GM23338 (cell line): ENCODE measurements around the gene SH3BP2.

Experiments
- CREB1 ChIP-seq: fragments of 250-450 bp; sonication (Bioruptor Pico); IDR thresholded peaks from 2 replicates; pipeline ENCODE4 v1.5.0; 2020; ENCODE audit warnings: low read depth, mild to moderate bottlenecking, moderate library complexity
- EZH2 ChIP-seq: fragments of 200-600 bp; sonication (generic); IDR thresholded peaks from one replicate; pipeline ENCODE4 v1.8.0; 2017; ENCODE audit warnings: antibody characterized with exemption, mild to moderate bottlenecking, low read depth; ENCODE audit not compliant: unreplicated experiment
- EZH2phosphoT487 ChIP-seq: fragments of 200-600 bp; sonication (generic); IDR thresholded peaks from one replicate; pipeline ENCODE4 v1.8.1; 2018; ENCODE audit warnings: antibody characterized with exemption; ENCODE audit not compliant: unreplicated experiment
- NANOG ChIP-seq: IDR thresholded peaks from 2 replicates; pipeline ENCODE4 v1.6.1; 2016; ENCODE audit warnings: antibody characterized with exemption, borderline replicate concordance
- POLR2AphosphoS5 ChIP-seq: IDR thresholded peaks from 2 replicates; pipeline ENCODE4 v1.6.1; 2016; ENCODE audit warnings: antibody characterized with exemption, low read depth
- ZNF331 ChIP-seq: fragments of 250-450 bp; sonication (Bioruptor Pico); IDR thresholded peaks from 2 replicates; pipeline ENCODE4 v1.5.0; 2020; ENCODE audit warnings: low read depth, mild to moderate bottlenecking, moderate library complexity
- TF ChIP-seq, protein P1 (sequence below), 2 experiments: fragments of 200-600 bp in 1 of 2; sonication (generic) in 1 of 2; conservative IDR thresholded peaks; 2 replicates each; pipeline versions ENCODE4 v1.5.1 to v1.6.1; 2016 to 2017; ENCODE audit warnings: antibody characterized with exemption in 2 of 2, low read depth in 2 of 2, mild to moderate bottlenecking in 2 of 2, moderate library complexity in 1 of 2
- TF ChIP-seq, protein P2 (sequence below): IDR thresholded peaks from one replicate; pipeline ENCODE4 v1.6.1; 2018; ENCODE audit warnings: antibody characterized with exemption; ENCODE audit not compliant: unreplicated experiment
- TF ChIP-seq, protein P3 (sequence below): IDR thresholded peaks from 2 replicates; pipeline ENCODE4 v1.6.1; 2016; ENCODE audit warnings: antibody characterized with exemption

DNA sequence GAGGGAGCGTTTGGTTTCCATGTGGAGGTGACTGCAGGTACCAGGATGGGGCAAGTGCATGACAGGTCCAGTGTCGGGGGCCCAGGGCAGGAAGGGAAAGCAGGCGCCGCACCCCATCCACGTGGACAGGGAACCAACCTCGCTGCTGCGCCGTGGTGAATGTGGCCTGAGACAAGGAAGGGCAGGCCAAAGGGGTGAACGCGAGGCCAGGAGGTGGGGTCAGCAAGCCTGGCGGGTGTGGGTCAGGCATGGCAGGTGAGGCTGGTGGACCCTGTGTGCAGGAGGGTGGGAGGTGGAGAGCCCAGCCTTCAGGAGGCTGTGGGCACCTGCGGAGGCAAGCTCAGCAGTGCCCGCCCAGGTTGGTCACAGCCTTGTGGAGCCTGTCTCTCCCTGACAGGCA, 14.7 kb downstream of the SH3BP2 start:
- TF ChIP-seq POLR2AphosphoS5 (no peak), EZH2phosphoT487 (no peak), EZH2 (no peak), CREB1 (CRISPR knock-in tag) (no peak), NANOG (no peak), ZNF331 (CRISPR knock-in tag) (no peak)
- TF ChIP-seq, protein P1, sequence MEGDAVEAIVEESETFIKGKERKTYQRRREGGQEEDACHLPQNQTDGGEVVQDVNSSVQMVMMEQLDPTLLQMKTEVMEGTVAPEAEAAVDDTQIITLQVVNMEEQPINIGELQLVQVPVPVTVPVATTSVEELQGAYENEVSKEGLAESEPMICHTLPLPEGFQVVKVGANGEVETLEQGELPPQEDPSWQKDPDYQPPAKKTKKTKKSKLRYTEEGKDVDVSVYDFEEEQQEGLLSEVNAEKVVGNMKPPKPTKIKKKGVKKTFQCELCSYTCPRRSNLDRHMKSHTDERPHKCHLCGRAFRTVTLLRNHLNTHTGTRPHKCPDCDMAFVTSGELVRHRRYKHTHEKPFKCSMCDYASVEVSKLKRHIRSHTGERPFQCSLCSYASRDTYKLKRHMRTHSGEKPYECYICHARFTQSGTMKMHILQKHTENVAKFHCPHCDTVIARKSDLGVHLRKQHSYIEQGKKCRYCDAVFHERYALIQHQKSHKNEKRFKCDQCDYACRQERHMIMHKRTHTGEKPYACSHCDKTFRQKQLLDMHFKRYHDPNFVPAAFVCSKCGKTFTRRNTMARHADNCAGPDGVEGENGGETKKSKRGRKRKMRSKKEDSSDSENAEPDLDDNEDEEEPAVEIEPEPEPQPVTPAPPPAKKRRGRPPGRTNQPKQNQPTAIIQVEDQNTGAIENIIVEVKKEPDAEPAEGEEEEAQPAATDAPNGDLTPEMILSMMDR (conservative IDR thresholded peaks at IDR 0.05; ENCODE audit: low read depth in 2 of 2) = no peak
- TF ChIP-seq, protein P2, sequence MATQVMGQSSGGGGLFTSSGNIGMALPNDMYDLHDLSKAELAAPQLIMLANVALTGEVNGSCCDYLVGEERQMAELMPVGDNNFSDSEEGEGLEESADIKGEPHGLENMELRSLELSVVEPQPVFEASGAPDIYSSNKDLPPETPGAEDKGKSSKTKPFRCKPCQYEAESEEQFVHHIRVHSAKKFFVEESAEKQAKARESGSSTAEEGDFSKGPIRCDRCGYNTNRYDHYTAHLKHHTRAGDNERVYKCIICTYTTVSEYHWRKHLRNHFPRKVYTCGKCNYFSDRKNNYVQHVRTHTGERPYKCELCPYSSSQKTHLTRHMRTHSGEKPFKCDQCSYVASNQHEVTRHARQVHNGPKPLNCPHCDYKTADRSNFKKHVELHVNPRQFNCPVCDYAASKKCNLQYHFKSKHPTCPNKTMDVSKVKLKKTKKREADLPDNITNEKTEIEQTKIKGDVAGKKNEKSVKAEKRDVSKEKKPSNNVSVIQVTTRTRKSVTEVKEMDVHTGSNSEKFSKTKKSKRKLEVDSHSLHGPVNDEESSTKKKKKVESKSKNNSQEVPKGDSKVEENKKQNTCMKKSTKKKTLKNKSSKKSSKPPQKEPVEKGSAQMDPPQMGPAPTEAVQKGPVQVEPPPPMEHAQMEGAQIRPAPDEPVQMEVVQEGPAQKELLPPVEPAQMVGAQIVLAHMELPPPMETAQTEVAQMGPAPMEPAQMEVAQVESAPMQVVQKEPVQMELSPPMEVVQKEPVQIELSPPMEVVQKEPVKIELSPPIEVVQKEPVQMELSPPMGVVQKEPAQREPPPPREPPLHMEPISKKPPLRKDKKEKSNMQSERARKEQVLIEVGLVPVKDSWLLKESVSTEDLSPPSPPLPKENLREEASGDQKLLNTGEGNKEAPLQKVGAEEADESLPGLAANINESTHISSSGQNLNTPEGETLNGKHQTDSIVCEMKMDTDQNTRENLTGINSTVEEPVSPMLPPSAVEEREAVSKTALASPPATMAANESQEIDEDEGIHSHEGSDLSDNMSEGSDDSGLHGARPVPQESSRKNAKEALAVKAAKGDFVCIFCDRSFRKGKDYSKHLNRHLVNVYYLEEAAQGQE = no peak
- TF ChIP-seq, protein P3, sequence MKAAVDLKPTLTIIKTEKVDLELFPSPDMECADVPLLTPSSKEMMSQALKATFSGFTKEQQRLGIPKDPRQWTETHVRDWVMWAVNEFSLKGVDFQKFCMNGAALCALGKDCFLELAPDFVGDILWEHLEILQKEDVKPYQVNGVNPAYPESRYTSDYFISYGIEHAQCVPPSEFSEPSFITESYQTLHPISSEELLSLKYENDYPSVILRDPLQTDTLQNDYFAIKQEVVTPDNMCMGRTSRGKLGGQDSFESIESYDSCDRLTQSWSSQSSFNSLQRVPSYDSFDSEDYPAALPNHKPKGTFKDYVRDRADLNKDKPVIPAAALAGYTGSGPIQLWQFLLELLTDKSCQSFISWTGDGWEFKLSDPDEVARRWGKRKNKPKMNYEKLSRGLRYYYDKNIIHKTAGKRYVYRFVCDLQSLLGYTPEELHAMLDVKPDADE = no peak
